Suppressor macrophage (primary cell): Measurements from ENCODE around the gene PLXND1.
"Not testable (repeated sequence)": the region's sequence is repeated elsewhere in the genome, so short reads cannot be mapped to it uniquely, and the experiment has no call there.

ENCODE experiments used
- DNase-seq, 4 experiments: peaks; one replicate each; pipeline ENCODE4 v3.0.0-alpha.2; 2020 to 2022

PLXND1 gene

GRCh38 chr3:129612534-129613366 lies 6.3 kb upstream of the PLXND1 start:
- peak in 3 of 4 experiments; percentile 45 to 50 (median 49) for DNase-seq

DNA sequence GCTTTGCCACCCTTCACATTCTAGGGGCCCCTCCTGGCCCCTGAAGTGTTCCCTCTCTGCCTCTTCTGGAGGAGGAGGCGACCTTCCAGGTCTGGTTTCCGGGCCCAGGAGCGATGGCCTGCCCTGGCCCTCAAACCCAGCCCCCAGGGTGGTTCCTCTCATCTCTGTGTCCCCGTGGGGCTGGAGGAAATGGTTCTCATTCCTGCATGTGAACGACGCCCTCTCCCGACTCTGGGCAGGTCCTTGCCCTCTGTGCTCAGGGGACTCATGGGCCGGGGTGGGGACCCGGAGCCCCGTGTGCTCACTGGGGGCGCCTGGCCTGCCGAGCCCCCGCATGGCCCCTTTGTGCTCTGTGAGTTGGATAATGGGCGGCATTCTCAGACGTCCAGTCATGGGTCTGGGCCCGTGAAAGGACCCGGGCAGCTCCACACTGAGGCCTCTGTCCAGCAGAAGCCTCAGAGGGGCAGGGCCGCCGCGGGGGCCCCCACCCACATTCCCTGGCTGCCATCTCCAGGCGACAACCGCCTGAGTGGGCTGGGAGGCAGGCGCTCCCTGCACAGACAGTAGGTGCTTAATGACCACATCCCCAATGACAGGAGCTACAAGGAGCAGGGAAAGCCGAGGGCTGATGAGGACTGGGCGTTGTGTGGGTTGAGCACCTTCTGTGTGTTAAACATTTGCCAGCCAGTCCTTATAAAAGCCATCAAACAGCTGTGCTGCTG lies 5.5 kb upstream of the PLXND1 start:
- peak in 2 of 4 experiments; percentile 56 to 61 for DNase-seq

GRCh38 chr3:129611446-129611800 lies 4.9 kb upstream of the PLXND1 start:
- DNase-seq, result no peak

- not testable (repeated sequence) for DNase-seq
Measured at GRCh38 chr3:129610794-129611445, 4.4 kb upstream of the PLXND1 start.

DNA sequence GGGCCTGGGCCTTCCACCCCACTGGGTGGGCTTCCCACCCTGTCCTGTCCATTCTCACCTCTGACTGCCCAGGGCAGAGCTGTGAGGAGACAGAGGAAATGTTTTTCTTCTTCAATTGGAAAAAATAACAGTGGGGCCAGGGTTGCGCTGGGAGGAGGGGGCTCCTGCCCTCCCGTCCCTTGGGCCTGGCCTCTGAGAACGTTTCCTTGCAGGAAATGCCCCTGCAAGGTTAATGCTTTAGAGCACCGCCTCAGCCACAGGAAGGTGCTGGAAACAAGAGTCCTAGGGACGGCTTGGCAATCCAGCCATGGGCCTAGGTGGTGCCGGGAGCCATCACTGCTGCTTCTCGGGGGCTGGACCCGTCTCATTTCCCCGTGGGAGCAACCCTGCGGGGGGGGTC lies 3.8 kb upstream of the PLXND1 start:
- no peak for DNase-seq

- no peak for DNase-seq
Measured at GRCh38 chr3:129609591-129610182, 3.2 kb upstream of the PLXND1 start.

DNA sequence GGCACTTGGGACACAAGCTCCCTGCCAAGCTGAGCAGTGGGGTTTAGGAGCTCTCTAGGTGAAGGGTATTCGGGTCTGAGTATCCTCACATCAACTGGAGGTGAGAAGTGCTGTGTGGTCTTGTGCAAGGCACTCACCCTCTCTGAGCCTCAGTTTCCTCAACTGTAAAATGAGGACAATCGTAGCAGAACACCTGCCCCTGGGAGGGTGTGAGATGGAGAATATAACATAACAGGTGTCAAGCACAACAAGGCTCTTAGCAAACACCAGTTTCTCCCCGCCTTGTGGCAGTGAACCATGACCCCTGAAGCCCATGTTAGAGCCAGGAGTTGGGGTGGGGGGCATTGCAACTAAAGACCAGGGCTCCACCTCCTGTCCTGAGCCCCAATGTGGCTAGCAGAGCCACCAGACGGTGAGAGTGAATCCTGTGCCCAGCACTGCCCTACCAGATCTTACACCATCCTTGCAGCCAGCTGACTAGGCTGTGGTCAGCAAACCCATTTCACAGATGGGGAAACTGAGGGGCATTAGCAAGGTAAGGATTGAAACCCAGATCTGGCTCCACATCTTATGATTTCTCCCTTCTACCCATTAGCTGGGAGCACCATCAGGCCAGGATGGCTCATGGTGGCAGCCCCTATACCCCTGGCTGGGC lies 2.6 kb upstream of the PLXND1 start:
- no peak for DNase-seq

DNA sequence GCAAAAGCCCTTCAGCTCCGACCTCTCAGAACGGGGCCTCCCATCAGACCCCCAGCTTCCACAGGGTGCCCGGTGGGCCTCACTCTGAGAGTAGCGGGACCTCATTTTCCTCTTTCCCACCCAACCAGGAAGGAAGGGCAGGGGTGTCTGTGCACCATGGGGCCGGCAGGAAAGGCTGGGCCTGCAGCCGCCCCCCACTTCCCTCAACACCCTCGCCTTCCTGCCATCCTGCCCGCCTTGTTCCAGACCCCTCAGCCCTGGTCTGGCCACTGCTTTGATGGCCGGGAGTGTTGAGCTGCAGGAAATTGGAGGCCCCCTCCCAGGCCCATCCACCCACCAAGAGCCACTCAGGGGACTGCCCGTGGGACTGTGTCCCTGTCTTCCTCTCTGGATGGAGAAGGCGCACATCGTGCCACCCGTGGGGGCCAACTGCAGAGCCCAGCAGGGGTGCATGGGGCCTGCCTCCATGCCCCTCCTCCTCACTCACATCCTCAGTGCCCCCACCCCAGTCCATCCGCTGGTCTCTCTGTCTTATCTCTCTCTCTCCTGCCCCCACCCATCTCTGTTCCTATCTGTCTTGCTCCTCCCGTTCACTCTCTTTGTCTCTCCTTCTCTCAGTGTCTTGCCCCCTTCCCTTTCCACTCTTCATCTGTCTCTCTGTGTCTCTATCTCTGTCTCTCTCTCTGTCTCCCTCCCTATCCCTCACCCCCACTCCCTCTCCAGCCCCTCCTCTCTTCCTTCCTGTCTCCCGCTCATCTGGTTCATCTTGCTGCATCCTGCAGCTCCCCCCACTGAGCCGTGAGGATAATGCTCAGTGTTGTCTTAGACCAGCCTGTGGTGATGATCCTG lies 1.8 kb upstream of the PLXND1 start:
- DNase-seq, result peak in 3 of 4 experiments; percentile 41 to 56 (median 55)

- DNase-seq, result no peak
Measured at GRCh38 chr3:129607391-129608068, 1.1 kb upstream of the PLXND1 start.

DNA sequence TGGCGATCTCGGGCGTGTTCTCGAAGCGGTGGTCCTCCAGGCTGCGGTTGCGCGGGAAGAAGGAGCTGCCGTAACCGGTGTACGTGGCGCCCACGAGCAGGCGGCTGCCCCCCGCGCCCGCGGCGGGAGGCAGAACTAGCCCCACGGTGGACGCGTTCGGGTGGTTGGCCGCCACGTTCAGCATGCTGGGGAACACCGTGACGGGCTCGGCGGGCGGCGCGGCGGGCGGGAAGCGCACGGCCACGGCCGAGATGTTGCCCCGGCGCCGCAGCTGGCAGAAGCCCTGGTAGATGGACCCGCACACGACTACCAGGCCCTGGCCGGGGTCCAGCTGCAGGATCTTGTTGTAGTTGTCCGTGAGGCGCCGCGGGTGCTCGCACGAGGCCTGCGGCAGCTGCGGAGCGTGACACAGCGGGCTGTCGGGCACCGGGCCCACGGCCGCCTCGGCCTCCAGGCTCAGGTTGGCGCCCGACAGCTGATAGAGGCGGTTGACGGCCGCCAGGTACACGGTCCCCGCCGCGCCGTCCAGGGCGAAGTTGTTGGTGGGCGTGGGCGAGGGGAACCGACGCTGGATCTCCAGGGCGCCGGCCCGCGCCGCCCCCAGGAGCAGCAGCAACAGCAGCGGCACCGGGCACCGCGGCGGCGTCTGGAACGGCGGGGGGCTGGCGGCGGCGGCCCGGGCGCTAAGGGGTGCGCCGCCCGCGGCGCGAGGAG lies 397 bp downstream of the PLXND1 start:
- peak in 3 of 4 experiments; percentile 63 to 80 (median 73) for DNase-seq

DNA sequence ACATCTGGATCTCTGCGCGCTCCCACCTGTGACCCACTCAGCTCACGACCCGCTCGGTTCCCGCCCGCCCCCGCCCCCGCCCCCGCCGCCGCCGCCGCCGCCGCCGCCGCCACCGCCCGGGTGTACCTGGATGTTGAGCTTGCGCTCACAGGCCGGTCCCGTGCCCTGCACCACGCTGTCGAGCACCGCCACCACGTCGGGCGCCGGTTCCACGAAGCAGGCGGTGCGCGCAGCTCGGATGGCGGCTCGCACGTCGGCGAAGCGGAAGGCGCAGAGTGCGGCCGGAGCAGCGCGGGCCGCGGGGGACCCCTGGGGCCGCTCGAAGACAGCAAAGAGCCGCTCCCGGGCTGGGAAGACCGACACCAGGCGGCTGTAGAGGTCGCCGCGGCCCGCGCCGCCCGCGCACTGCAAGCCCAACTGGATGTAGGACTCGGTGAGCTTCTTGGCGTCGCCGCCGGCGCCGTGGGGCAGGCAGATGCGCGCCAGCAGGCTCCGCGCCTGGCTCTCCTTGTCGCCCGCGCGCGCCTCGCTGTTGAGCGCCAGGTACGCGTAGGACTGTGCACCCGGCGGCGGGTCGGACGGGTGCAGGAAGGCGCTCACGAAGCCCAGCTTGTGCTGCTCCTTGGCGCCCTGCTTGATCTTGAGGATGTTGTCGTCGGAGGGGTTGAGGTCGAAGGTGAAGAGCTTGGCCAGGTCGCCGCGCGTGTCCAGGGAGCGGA lies 1.1 kb downstream of the PLXND1 start:
- DNase-seq, result peak; percentile 44 to 73 (median 60)

DNA sequence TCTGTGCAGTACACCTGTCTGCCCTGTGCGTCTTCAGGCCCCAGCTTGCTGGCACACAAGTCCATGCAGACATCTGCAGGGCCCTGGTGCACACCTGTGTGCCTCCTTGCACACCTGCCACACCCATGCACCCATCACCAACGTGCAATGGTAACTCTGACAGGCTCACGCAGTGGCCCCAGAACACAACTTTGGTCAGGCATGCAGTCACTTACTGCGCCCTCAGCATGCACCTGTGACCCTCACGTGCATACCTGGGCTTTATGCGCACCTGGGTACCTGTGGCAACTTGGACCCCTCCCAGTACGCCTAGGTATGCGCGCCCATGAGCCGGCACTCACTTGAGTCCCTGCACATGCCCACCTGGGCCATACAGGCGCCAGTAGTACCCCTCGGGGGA lies 1.7 kb downstream of the PLXND1 start:
- DNase-seq, result no peak

- no peak for DNase-seq
Measured at GRCh38 chr3:129603991-129604749, 2.3 kb downstream of the PLXND1 start.

- DNase-seq, result peak; percentile 49 to 81 (median 78)
Measured at GRCh38 chr3:129603561-129603942, 2.9 kb downstream of the PLXND1 start.

GRCh38 chr3:129602730-129603560 lies 3.5 kb downstream of the PLXND1 start:
- DNase-seq, result peak; percentile 70 to 85 (median 80)

DNA sequence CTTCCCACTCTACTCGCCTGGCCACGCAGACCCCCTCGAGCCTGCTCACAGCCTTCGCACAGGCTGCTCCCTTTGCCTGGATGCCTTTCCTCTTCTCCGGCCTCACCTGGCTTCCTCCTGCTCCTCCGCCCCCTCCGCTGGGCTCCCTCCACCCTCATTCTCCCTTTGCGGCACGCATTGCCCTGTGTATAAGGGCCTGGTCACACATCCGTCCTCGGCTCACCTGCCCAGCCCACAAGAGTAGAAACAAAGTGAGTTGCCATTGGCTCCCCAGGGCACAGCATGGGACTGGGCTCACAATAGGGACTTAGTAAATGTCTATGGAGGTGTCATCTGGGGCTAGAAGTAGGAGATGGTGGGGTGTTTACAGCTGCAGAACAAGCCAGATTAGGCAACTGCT lies 4.2 kb downstream of the PLXND1 start:
- DNase-seq, result no peak

DNA sequence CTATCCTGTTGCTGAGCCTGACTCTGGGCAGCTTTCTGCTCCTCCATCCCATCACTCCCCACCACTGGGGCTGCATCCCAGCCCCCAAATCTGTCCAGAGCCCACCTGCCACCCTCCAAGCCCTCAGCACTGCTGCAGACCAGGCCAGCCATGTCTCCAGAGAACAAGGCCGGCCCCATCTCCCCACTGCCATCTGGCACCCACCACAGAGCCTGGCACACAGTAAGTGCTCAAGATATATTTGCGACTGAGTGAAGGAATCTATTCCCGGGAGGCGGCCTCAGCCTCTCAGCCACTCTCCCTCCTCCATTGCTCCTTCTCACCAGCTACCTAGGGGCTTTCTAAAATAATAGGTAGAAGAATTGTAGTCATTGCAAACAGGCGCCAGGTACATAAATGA lies 4.8 kb downstream of the PLXND1 start:
- DNase-seq, result no peak

DNA sequence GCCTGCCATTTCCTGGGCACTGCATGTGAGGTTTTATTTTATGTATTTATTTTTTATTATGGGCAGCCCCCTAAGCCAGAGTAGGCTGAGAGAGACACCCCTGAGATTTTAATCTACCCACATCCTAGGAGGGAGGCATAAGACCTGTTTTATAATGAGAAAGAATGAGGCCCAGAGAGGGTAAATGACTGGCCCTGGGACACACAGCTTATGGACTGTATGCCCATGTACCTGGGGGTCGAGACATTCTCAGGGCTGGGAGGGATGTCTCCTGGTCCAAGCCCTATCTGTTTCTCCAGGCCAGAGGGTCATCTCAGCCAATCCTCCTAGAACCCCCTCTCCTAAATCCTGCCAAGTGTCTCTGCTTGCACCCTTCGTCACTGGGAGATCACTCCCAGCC lies 6.1 kb downstream of the PLXND1 start:
- DNase-seq, result no peak
